IPS-NIHi7 (cell line): ENCODE results near the gene LILRA1.
"Not testable (repeated sequence)": the region's sequence is repeated elsewhere in the genome, so short reads cannot be mapped to it uniquely, and the experiment has no call there.

ENCODE experiments used
- DNase-seq: peaks from one replicate; pipeline ENCODE4 v3.0.0; 2012; ENCODE audit warnings: mixed read lengths; ENCODE audit errors: extremely low spot score

Gene LILRA1

DNA sequence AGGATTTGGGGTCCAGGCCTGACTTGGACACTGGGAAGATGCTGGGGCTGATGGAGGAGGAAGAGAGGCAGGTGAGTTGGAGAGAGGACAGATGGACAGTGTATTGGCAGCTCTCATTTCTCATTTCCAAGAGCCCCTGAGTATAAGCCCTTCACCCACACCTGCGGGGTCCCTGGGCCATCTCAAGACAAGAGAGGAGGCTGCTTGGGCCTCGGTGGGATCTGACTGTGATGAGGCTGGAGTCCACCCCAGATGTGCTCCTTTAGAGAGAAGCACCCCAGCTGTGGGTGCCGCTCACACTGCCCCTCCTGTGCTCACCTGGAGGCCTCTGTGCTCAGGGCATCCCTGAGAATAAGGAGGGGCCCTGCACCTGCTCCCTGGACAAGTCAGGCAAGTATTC is 16.1 kb upstream of the LILRA1 start:
- DNase-seq: no peak

DNA sequence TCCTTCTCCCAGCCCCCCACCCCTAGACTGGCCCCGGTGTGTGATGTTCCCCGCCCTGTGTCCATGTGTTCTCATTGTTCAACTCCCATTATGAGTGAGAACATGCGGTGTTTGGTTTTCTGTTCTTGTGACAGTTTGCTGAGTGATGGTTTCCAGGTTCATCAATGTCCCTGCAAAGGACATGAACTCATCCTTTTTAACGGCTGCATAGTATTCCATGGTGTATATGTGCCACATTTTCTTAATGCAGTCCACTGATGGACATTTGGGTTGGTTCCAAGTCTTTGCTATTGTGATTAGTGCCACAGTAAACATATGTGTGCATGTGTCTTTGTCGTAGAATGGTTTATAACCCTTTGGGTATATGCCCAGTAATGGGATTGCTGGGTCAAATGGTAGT is 15.2 kb upstream of the LILRA1 start:
- not testable (repeated sequence) for DNase-seq

DNA sequence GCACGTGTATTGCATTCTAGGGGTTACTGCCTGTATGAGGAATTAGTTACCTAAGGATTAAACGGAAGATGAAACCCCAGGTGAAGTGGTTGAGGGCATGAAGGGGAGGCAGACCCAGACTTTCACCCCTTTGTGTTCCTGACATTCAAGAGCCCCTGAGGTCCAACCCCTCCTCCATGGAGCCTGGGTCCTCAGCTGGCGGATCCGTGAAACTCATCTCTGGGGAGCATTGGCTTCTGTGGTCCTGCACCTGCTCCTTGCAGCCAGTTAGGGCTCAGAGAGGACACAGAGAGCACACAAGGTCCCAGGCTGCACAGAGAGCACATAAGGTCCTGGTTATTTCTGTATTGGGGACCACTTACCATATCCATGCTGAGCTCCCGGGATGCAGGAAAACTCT is 7.0 kb upstream of the LILRA1 start:
- DNase-seq: no peak

DNA sequence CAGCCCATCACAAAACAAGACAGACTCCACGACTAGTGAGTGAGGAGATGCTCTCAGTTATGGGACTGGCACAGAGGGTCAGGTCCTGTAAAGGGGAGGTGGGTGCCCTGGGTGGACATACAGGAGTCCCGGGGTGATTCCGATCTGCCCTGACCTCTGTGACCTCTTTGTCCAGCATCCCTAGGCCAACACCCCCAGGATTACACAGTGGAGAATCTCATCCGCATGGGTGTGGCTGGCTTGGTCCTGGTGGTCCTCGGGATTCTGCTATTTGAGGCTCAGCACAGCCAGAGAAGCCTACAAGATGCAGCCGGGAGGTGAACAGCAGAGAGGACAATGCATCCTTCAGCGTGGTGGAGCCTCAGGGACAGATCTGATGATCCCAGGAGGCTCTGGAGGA is 6.4 kb upstream of the LILRA1 start:
- DNase-seq: no peak

DNA sequence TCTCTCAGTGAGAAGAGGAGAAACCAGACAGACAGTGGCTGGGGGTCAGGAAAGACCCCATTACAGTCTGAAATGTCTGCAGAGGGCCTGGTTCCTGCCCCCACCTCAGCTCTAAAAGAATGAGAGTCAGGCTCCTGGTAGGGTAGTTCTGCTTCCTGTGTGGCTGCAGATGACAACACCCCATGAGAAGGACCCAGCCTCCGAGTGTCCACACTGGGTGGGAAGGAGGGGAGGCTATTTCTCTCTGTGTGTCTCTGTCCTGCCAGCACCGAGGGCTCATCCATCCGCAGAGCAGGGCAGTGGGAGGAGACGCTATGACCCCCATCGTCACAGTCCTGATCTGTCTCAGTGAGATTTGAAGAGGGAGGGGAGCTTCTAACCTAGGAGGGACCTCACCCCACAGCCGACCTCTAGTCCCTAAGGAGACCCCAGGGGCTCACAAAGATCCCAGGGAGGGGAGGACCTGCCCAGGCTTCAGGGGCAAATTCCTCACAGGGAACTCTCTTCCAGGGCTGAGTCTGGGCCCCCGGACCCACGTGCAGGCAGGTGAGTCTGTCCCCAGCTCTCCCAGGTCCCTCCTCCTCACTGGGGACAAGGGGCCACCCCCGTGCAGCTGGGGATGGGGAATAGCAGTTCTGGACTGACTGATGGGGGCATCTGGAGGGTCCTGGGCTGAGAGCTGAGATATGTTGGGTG is 647 bp downstream of the LILRA1 start:
- not testable (repeated sequence) for DNase-seq

DNA sequence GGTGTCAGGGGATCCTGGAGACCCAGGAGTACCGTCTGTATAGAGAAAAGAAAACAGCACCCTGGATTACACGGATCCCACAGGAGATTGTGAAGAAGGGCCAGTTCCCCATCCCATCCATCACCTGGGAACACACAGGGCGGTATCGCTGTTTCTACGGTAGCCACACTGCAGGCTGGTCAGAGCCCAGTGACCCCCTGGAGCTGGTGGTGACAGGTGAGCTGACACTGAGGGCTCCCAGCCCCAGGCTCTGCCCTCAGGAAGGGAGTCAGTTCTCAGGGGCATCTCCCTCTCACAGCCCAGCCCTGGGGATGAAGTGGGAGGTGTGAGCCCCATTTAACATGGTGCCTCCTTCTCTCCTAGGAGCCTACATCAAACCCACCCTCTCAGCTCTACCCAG is 1.3 kb downstream of the LILRA1 start:
- no peak for DNase-seq

DNA sequence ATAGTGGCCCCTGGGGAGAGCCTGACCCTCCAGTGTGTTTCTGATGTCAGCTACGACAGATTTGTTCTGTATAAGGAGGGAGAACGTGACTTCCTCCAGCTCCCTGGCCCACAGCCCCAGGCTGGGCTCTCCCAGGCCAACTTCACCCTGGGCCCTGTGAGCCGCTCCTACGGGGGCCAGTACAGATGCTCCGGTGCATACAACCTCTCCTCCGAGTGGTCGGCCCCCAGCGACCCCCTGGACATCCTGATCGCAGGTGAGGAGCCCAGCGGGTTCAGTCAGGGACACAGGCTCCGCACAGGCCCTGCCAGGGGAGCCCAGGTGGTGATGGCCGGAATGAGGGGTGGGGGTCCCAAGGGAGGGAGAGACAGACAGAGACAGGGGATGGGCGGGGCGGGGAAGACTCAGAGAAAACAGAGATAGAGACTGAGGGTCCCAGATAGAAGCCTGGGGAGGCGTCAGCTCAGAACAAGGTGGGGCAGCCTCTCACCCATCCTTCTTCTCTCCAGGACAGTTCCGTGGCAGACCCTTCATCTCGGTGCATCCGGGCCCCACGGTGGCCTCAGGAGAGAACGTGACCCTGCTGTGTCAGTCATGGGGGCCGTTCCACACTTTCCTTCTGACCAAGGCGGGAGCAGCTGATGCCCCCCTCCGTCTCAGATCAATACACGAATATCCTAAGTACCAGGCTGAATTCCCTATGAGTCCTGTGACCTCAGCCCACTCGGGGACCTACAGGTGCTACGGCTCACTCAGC is 2.4 kb downstream of the LILRA1 start:
- not testable (repeated sequence) for DNase-seq

DNA sequence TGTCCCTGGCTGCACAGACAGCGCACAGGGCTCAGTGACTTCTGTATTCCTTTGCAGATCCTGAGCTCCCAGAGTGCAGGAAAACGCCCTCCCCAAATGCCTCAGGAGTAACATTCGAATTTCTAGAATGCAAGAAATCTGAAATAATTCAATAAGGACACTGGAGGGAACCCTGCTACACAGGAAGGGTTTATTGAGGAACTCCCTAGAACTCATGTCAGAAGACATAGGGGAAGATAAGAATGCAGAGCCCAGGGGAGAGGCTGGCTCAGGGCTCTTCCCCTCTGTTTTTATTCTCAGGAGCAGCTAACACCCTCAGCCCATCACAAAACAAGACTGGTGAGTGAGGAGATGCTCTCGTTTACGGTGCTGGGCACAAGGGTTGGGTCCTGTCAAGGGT is 6.8 kb downstream of the LILRA1 start:
- DNase-seq: no peak

DNA sequence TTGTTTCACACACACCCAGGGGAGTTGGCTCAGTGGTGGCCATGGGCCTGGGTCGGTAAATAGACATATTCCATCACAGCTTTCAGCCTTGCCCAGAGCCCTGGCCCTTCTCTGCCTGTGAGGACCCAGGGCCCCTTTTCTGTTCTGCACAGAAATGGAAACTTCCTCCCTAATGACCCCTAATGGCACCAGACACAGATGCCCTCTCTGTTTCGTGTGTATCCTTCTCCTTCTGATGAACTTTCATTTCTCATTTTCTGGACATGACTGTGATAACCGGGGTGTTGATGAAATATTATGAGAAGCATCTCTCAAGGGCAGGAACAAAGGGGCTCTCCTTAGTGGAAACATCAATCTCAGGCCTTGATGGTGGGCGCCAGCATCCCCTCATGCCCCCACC is 12.8 kb downstream of the LILRA1 start:
- no peak for DNase-seq

DNA sequence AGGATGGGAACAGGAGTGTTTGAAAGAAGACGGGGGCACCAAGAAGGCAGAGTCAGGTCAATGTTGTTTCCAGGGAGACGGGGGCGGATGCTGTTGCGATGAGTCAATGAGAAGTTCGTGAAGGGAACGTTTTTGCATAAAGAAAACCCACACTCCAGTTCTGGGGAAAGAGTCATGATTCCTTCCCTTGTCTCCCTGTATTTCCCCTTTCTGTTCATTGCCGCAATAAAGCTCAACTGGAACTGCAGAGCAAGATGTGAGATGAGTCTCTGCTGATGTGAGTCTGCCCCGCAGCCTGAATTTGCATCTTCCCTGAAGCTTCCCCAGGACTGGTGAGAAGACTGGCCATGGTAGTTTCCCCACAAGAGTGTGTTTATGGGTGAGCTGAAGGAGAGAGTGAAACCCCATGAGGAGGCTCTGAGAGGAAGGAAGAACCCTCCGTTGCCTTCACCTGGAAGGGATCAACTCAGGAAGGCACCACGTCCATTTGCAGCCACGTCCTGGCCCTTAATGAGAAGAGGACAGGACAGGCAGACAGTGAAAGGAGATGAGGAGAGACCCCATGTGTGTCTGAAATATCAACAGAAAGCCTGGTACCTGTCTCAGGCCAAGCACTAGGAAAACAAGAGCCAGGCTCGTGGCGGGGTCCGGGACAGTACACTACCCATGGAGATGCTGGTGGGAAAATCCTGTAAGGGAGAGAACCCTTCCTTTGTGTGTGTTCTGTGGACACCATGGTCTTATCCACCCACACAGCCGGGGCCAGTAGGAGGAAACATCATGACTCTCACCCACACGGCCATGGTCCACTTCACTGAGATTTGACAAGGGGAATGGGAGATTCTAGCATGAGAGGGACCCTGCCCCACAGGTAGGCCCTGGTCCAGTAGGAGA is 13.7 kb downstream of the LILRA1 start:
- DNase-seq: no peak

DNA sequence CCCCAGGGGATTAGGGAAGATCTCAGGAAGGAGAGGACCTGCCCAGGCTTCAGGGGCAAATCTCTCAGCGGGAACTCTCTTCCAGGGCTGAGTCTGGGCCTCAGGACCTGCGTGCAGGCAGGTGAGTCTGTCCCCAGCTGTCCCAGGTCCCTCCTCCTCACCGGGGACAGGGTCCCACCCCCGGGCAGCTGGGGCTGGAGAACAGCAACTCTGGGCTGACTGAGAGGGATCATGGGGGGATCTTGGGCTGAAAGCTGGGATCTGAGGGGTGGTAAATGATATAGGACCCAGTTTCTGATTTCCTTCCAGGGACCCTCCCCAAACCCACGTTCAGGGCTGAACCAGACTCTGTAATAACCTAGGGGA is 14.3 kb downstream of the LILRA1 start:
- DNase-seq: no peak

DNA sequence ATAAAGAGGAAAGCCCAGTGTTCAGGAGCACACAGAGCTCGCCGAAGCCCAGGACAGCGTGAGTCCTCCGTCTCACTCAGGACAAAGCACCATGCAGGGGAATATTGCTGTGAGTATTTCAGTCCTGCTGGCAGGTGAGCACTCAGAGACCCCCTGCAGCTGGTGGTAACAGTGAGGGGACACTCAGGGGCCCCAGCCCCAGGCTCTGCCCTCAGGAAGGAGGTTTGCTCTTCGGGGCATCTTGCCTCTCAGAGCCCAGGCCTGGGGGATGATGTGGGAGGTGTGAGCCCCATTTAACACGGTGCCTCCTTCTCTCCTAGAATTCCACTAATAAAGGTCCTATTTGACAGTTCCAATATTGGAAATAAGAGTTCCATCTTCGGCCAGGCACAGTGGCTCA is 14.8 kb downstream of the LILRA1 start:
- DNase-seq: no peak

DNA sequence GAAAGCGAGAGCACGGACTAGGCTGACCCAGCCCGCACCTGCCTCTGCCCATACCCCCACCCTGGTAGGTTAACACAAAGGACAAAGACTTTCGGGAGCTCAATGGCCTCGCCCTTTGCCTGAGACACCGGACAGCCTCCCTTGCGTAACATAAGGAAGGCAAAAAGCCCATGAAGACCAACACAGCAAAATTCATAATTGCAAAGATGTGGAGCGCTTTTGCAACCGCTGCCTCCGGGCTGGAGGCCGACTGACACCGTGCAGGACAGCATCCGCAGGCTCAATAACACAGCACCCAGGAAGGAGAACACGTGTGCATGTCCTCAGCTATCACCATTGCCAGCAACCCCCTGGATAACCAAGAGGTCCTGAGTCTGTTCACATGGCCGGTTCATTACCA is 15.4 kb downstream of the LILRA1 start:
- DNase-seq: no peak

DNA sequence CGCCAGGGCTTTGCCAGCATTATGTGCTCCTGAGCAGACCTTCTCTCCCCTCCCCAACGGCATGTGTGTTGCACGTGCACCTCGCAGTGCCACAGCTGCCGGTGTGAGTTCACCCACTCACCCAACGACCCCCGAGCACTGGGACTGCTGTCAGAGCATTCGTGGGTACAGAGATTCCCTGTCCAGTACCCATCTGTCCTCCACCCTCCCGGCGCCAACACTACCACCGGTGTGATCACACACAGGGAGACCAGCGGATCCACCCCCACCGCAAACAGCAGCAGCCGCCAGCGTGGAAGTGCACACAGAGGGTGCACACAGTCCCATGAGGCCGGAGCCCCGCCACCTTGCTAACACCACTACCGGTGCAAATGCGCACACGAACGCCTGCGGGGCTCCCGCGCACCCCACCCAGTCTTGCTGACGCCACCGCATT is 15.9 kb downstream of the LILRA1 start:
- no peak for DNase-seq

DNA sequence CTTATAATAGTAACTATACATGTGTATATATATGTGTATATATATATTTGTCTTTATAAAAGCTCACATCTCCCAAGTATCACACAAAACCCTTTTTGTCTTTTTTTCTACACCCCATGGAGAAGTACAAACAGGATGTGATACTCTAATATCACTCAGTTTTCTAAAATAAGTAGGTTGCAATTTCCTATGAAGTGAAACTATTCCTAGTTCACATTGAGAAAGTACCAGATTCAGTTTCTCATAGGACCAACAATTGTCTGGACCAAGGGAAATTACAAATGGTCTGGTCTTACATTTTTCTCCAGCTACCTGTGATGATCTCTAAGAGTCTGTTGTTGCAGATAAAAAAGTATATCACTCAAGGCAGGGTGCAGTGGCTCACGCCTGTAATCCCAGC is 19.0 kb downstream of the LILRA1 start:
- no peak for DNase-seq

DNA sequence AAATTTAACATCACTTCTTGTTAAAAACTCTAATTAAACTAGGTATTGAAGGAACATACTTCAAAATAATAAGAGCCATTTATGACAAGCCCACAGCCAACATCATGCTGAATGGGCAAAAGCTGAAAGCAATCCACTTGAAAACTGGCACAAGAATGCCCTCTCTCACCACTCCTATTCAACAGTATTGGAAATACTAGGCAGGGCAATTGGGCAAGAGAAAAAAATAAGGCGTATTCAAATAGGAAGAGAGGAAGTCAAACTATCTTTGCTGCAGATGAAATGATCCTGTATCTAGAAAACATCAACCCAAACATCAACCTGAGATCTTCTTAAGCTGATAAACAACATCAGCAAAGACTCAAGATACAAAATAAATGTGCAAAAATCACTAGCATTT is 21.3 kb downstream of the LILRA1 start:
- no peak for DNase-seq

DNA sequence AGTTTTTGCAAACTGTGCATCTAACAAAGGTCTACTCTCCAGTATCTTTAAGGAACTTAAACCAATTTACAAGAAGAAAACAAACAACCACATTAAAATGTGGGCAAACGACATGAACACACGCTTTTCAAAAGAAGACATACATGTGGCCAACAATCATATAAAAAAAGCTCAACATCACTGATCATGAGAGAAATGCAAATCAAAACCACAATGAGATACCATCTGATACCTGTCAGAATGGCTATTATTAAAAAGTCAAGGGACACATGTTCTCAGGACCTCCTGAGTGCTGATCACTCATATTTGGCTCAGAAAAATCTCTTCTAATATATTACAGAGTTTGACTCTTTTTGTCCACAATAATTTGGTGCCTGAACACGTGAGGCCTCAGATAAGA is 22.6 kb downstream of the LILRA1 start:
- no peak for DNase-seq

DNA sequence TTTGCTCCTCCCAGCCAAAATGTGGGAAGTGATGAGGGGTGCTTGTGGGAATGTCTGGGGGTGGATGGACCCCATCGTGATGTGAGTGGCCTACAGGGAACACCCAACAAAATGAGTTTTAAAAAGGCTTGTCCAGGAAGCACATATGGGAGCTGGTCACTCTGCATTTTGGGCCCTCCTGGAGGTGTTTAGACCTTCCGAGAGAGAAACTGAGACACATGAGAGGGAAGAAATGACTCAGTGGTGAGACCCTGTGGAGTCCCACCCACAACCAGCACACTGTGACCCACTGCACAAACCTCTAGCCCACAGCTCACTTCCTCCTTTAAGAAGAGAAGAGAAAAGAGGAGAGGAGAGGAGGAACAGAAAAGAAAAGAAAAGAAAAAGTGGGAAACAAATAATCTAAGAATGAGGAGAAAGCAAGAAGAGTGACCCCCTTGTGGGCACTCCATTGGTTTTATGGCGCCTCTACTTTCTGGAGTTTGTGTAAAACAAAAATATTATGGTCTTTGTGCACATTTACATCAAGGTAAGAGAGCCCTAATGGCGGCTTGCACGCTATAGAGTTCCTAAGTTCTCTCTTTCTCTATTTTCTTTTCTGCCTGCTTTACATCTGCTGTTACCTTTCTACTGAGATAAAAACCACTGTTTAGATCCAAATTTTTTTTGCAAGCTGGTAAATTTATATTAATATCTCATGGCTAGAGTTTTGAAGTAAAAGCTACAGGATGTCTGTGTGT is 23.6 kb downstream of the LILRA1 start:
- no peak for DNase-seq

DNA sequence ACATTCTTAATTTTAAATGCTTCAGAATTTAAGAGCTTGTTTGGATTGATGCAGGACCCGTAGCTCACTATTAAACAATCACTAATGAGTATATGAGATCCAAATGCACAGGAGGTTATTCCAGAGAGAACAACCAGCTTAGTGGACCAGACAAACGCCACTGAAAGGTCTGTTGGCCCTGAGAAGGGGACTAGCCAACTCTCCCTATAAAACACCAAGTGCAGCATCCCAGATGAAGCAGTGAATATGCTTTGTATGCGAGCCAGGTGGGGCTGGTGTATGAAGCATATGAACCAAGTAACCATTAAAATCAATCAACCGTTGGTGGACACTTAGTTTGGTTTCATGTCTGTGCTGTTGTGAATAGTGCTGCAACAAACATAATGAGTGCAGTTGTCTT is 27.0 kb downstream of the LILRA1 start:
- no peak for DNase-seq

DNA sequence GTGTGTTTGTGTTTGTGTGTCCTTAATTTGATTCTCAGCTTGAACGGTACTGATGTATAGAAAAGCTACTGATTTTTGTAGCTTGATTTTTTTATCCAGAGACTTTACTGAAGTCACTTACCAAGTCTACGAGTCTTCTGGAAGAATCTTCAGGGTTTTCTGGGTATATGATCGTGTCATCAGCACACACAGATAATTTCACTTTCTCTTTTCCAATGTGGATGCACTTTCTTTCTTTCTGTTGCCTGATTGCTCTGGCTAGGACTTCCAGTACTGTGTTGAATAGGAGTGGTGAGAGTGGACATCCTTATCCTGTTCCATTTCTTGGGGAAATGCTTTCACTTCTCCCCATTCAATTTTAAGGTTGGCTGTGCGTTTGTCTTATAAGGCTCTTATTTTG is 29.0 kb downstream of the LILRA1 start:
- DNase-seq: no peak

DNA sequence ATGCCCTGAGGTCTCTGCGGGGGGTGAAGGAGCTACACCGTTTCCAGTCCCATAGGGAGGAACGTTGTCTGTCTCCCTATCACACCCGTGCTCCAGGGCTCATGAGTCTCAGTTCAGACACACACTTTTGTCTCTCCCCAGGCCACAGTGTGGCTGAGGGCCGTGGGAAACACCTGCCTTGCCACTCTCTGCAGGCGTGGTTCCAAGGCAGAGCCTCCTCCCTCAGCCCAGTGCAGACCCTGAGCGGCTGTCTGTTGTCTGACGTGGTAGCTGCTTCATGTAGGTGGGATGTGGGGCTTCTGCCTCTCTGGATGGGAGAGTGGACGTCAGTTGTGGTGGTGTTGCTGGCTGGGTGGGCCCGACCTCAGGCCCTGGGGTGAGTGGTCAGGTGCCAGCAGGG is 30.8 kb downstream of the LILRA1 start:
- DNase-seq: not testable (repeated sequence)
